Measurements from ENCODE around the gene TBC1D16. TPM values are rescaled to one million over a fixed set of nuclear protein-coding genes. Genes with fewer than 3 reads are reported as not detected.

Gene TBC1D16
- total RNA-seq, 1 donor, result 14.0 TPM

- DNase-seq (ENCODE audit: low read depth in 2 of 3, low spot score in 2 of 3), result no peak
These were observed 9.2 kb downstream of the TBC1D16 start for GRCh38 chr17:80026359-80027042.

- DNase-seq (ENCODE audit: low read depth in 2 of 3, low spot score in 2 of 3), result no peak
These were observed 9.9 kb downstream of the TBC1D16 start for GRCh38 chr17:80025796-80026195.

- peak in 1 of 3 donors; percentile 17 for DNase-seq (ENCODE audit: low read depth in 2 of 3, low spot score in 2 of 3)
These were observed 10.5 kb downstream of the TBC1D16 start for GRCh38 chr17:80025140-80025539.

GRCh38 chr17:80024206-80024972, 11.3 kb downstream of the TBC1D16 start:
- no peak for DNase-seq (ENCODE audit: low read depth in 2 of 3, low spot score in 2 of 3)

GRCh38 chr17:80023481-80024205, 12.0 kb downstream of the TBC1D16 start:
- no peak for DNase-seq (ENCODE audit: low read depth in 2 of 3, low spot score in 2 of 3)

- no peak for DNase-seq (ENCODE audit: low read depth in 2 of 3, low spot score in 2 of 3)
These were observed 14.1 kb downstream of the TBC1D16 start for GRCh38 chr17:80021600-80021999.

- DNase-seq (ENCODE audit: low read depth in 2 of 3, low spot score in 2 of 3), result no peak
These were observed 16.6 kb downstream of the TBC1D16 start for GRCh38 chr17:80018917-80019651.

- no peak for DNase-seq (ENCODE audit: low read depth in 2 of 3, low spot score in 2 of 3)
These were observed 18.3 kb downstream of the TBC1D16 start for GRCh38 chr17:80017226-80018010.

GRCh38 chr17:80012765-80013741, 22.6 kb downstream of the TBC1D16 start:
- no peak for DNase-seq (ENCODE audit: low read depth in 2 of 3, low spot score in 2 of 3)

- DNase-seq (ENCODE audit: low read depth in 2 of 3, low spot score in 2 of 3), result no peak
These were observed 23.6 kb downstream of the TBC1D16 start for GRCh38 chr17:80011989-80012555.

- no peak for DNase-seq (ENCODE audit: low read depth in 2 of 3, low spot score in 2 of 3)
These were observed 25.3 kb downstream of the TBC1D16 start for GRCh38 chr17:80010283-80010858.

- DNase-seq (ENCODE audit: low read depth in 2 of 3, low spot score in 2 of 3), result no peak
These were observed 26.0 kb downstream of the TBC1D16 start for GRCh38 chr17:80009391-80010282.

- DNase-seq (ENCODE audit: low read depth in 2 of 3, low spot score in 2 of 3), result no peak
These were observed 26.8 kb downstream of the TBC1D16 start for GRCh38 chr17:80008848-80009247.

GRCh38 chr17:80008383-80008840, 27.3 kb downstream of the TBC1D16 start:
- DNase-seq (ENCODE audit: low read depth in 2 of 3, low spot score in 2 of 3), result peak; percentile 57 to 73 (median 71)

- no peak for DNase-seq (ENCODE audit: low read depth in 2 of 3, low spot score in 2 of 3)
These were observed 27.7 kb downstream of the TBC1D16 start for GRCh38 chr17:80007939-80008338.

- DNase-seq (ENCODE audit: low read depth in 2 of 3, low spot score in 2 of 3), result no peak
These were observed 28.6 kb downstream of the TBC1D16 start for GRCh38 chr17:80006811-80007752.

Measured in hematopoietic multipotent progenitor cell (in vitro differentiated cells).